Ascending aorta (tissue), 2 donors: Measurements from ENCODE around the gene MACF1. TPM values are rescaled to one million over a fixed set of nuclear protein-coding genes. Genes with fewer than 3 reads are reported as not detected.

ENCODE experiments used
- DNase-seq, 2 donors: peaks; one replicate each; pipeline ENCODE4 v3.0.0-alpha.2; 2019; ENCODE audit warnings: low spot score in 2 of 2
- H3K27ac ChIP-seq, 2 donors: fragments of 200-600 bp; sonication (generic); one replicate each; pipeline ENCODE4 v1.5.1; 2016 to 2017; ENCODE audit warnings: mild to moderate bottlenecking in 1 of 2
- H3K27me3 ChIP-seq: fragments of 200-600 bp; sonication (generic); one replicate; pipeline ENCODE4 v1.5.1; 2017
- H3K36me3 ChIP-seq, 2 donors: fragments of 200-600 bp; sonication (generic); one replicate each; pipeline ENCODE4 v1.5.1; 2016
- H3K4me1 ChIP-seq, 2 donors: fragments of 200-600 bp; sonication (generic); one replicate each; pipeline ENCODE4 v1.5.1; 2016 to 2017; ENCODE audit warnings: mild to moderate bottlenecking in 1 of 2
- H3K4me3 ChIP-seq, 2 donors: fragments of 200-600 bp; sonication (generic); one replicate each; pipeline ENCODE4 v1.5.1; 2016 to 2017; ENCODE audit warnings: mild to moderate bottlenecking in 1 of 2
- H3K9me3 ChIP-seq, 2 donors: fragments of 200-600 bp; sonication (generic); one replicate each; pipeline ENCODE4 v1.5.1; 2016
- CTCF ChIP-seq, 3 experiments: fragments of 200-600 bp in 2 of 3; fragments of 450-650 bp in 1 of 3; sonication (generic) in 2 of 3; IDR thresholded peaks; one replicate each; pipeline ENCODE4 v1.5.1; 2016 to 2019; ENCODE audit warnings: antibody characterized with exemption in 3 of 3, mild to moderate bottlenecking in 1 of 3, moderate library complexity in 1 of 3
- intact Hi-C: fragments of 100-400 bp; cut with DNase I; formaldehyde crosslinking; loops from one replicate; pipeline ENCODE4 v1.15.1; 2023
- total RNA-seq: library from RNA; depleted of rRNA; stranded (reverse); fragments of >200 nt; gene quantifications from one replicate; pipeline ENCODE4 v1.1.0, GENCODE V29; 2016

Gene MACF1
- total RNA-seq, 1 donor from 2014 or later, result 279 TPM

DNA sequence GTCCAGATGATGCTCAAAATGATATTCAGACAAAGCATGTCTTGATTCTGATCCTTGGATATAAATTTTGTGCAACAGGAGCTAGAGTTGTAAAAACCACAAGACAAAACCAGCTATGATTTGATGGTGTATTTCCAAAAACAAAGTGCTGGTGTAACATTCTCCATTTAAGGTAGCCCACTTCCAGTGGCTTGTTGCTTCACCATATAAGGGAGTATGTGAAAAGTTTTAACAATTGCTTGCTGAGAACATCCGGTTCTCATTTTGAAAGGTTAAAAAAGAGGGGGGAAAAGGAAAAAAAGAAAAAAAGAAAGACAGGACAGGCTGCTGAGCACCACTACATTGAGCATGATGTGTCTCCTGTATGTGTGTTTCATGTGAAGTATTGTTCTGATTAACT, 123.6 kb downstream of the MACF1 start:
- no peaks in the 10 kb centered on the region for H3K9me3 ChIP-seq
- H3K27ac ChIP-seq, result peak overlapping the region; percentile 26 to 57
- no peaks in the 10 kb centered on the region for H3K4me1 ChIP-seq
- peaks cover 46 to 70% of the 10 kb centered on the region in 2 donors for H3K36me3 ChIP-seq
- H3K27me3 ChIP-seq, result no peaks in the 10 kb centered on the region
- intact Hi-C loops, result no loop called here
- peak overlapping the region; percentile 17 to 47 for H3K4me3 ChIP-seq
- TF ChIP-seq CTCF (IDR thresholded peaks at IDR 0.05), result no peak
- DNase-seq, result no peak

DNA sequence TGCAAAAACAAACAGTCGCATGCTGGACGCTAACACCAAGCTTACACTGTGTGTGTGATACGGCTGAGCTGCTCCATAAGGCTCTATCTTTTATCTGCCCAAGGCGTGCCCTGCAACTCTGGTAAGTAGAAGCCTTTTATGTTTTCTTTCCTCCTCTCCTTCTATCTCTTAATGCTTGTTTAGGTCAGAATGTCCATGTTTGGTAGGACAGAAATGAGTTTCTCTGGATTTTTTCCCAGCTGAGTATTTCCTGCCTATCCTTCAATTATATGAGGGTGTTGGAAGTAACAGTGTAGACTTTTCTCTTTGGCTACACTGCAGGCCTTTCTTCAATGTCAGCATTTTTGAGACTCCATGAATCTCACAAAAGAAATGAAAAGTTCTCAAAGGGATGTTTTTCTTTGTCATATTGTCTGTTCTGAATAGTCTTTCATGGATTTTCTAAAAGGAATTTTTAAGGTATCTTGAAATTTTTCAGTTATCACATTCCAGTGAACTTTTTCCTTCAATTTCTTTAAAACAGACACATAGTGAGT, 124.2 kb downstream of the MACF1 start:
- no peak for DNase-seq
- Histone ChIP-seq H3K4me3 (peak overlapping the region; percentile 17 to 47), H3K27ac (peak overlapping the region; percentile 26 to 57), H3K27me3 (no peaks in the 10 kb centered on the region), H3K4me1 (no peaks in the 10 kb centered on the region), H3K36me3 (peaks cover 44 to 70% of the 10 kb centered on the region in 2 donors), H3K9me3 (no peaks in the 10 kb centered on the region)
- no peak for TF ChIP-seq CTCF (IDR thresholded peaks at IDR 0.05)
- intact Hi-C loops, result no loop called here

DNA sequence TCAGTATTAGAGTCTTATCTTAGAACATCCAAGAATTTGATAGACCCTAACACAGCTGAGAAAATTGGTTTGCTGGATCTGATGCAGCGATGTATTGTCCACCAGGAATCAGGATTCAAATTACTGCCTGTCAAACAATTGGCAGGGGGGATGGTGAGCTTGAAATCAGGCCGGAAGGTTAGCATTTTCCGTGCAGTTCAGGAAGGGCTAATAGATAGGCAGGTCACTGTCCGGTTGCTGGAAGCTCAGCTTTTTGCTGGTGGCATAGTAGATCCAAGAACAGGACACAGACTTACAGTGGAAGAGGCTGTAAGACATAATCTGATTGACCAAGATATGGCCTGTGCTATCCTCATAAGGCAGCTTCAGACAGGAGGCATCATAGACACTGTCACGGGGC, 127.2 kb downstream of the MACF1 start:
- Histone ChIP-seq H3K27me3 (no peaks in the 10 kb centered on the region), H3K4me1 (no peaks in the 10 kb centered on the region), H3K36me3 (peaks cover 21 to 51% of the 10 kb centered on the region in 2 donors), H3K9me3 (no peaks in the 10 kb centered on the region), H3K4me3 (no peak overlapping the region), H3K27ac (no peak overlapping the region)
- TF ChIP-seq CTCF (IDR thresholded peaks at IDR 0.05), result no peak
- no peak for DNase-seq
- intact Hi-C loops, result no loop called here

DNA sequence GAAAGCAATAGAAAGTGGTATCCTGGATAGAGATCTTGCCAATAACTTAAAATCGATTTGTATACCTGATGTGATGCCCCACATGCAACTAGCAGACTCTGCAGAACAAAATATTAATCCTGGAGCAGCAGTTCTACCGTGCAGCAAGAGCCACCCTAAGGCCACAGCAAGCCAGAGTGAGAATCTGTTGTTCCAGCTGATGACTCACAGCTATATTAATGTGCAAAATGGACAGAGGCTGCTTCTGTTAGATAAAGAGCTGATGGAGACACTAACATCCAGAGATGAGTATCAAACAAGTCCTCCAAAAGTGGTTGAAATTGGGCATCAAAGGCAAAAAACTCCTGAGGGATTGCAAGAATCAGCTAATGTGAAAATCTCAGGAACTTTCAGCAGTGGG, 127.8 kb downstream of the MACF1 start:
- intact Hi-C loops, result no loop called here
- no peak for TF ChIP-seq CTCF (IDR thresholded peaks at IDR 0.05)
- DNase-seq, result no peak
- Histone ChIP-seq H3K36me3 (peaks cover 23 to 53% of the 10 kb centered on the region in 2 donors), H3K4me1 (no peaks in the 10 kb centered on the region), H3K9me3 (no peaks in the 10 kb centered on the region), H3K27ac (no peak overlapping the region), H3K27me3 (no peaks in the 10 kb centered on the region), H3K4me3 (no peak overlapping the region)

GRCh38 chr1:39332828-39333227, 128.3 kb downstream of the MACF1 start:
- DNase-seq, result no peak
- Histone ChIP-seq H3K4me3 (no peak overlapping the region), H3K27me3 (no peaks in the 10 kb centered on the region), H3K4me1 (no peaks in the 10 kb centered on the region), H3K9me3 (no peaks in the 10 kb centered on the region), H3K36me3 (peaks cover 26 to 53% of the 10 kb centered on the region in 2 donors), H3K27ac (no peak overlapping the region)
- TF ChIP-seq CTCF (IDR thresholded peaks at IDR 0.05), result no peak
- intact Hi-C loops, result no loop called here

DNA sequence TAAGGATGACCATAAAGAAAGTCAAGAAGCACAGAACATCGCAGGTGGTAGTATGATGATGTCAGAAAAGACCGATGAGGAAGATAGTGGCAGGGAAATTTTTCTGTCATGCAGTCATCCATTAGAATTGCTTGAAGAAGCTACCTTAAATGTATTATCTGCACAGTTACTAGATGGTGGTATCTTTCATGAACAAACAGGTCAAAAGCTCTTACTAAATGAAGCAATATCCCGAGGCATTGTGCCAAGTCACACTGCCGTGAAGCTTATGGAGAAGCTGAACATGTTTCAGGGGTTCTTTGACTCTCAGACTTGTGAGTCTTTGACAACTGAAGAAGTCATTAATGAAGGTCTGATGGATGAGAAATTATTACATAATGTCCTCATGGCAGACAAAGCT, 128.8 kb downstream of the MACF1 start:
- intact Hi-C loops, result no loop called here
- no peak overlapping the region for H3K4me3 ChIP-seq
- DNase-seq, result no peak
- no peak overlapping the region for H3K27ac ChIP-seq
- peaks cover 30 to 55% of the 10 kb centered on the region in 2 donors for H3K36me3 ChIP-seq
- no peaks in the 10 kb centered on the region for H3K4me1 ChIP-seq
- H3K9me3 ChIP-seq, result no peaks in the 10 kb centered on the region
- no peak for TF ChIP-seq CTCF (IDR thresholded peaks at IDR 0.05)
- H3K27me3 ChIP-seq, result no peaks in the 10 kb centered on the region
